ENCODE measurements around the gene RAPSN.

RAPSN gene

GRCh38 chr11:47390422-47390760 is 58.5 kb downstream of the RAPSN start:
- no peak for DNase-seq (ENCODE audit: low read depth in 2 of 2)

- DNase-seq (ENCODE audit: low read depth in 2 of 2) = no peak
These were observed 59.1 kb downstream of the RAPSN start for GRCh38 chr11:47389577-47390421.

GRCh38 chr11:47388697-47389576 is 60.0 kb downstream of the RAPSN start:
- no peak for DNase-seq (ENCODE audit: low read depth in 2 of 2)

DNA sequence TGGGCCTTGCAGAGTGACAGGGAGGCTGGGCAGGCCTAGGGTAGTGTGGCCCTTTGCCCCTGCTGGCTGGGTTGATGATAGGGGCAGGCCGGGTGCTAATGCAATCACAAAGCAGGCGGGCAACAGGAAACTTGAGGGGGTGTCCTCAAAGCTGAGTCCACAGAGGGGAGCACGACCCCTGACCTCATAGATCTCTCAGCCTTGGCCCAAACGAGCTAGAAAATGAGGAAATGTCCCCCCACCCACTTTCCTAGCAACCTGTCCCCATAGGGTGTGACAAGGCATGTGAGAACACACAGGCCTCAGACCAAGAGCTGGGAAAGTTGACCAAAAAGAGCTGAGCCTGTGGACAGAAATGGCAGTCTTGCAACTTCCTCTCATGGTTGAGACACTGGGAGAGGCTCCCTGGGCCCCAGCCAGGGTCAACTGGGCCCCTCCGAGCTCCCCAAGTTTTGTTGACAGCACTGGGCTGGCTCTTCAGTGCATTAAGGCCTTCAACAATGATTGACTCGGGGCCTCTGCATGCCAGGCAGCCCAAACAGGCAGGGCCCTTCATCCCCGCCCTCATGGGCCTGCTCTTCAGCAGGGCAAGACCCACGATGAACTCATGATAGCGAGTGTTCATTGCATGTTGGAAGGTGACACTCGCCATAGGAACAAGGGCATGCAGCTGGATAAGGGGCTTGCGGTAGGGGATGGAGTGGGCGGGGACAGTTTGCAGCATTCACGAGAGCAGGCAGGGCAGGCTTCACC is 60.8 kb downstream of the RAPSN start:
- no peak for DNase-seq (ENCODE audit: low read depth in 2 of 2)
